Panc1 (cell line): ENCODE results near the gene FRMPD4. TPM values are rescaled to one million over a fixed set of nuclear protein-coding genes. Genes with fewer than 3 reads are reported as not detected.

ENCODE experiments used
- ATAC-seq: fragments of 200-7000 bp; cut with Tn5 transposase; 2 replicates; pipeline ENCODE4 v1.9.1; 2020; ENCODE audit warnings: mild to moderate bottlenecking, moderate library complexity
- BruUV-seq: library from RNA; stranded (reverse); fragments of 400-500 nt; replicated peaks from 2 replicates; lab custom pipeline; 2021; lab: Mats Ljungman, UMichigan
- CTCF ChIA-PET: fragments of 300-600 bp; sonication (Branson Sonifier 250); formaldehyde crosslinking; loops from one replicate; lab custom pipeline; 2022; ENCODE audit warnings: antibody characterized with exemption; lab: Charles Lee
- POLR2A ChIA-PET: fragments of 300-600 bp; sonication (Branson Sonifier 250); formaldehyde crosslinking; loops from one replicate; lab custom pipeline; 2022; ENCODE audit warnings: antibody characterized with exemption; lab: Charles Lee
- DNase-seq: peaks from one replicate; pipeline ENCODE4 v3.0.0-alpha.2; 2010; ENCODE audit warnings: low read depth, low spot score
- H3K27ac ChIP-seq: 2 replicates; pipeline ENCODE4 v1.5.1; 2011; ENCODE audit warnings: mild to moderate bottlenecking, low read length, inconsistent platforms
- H3K27me3 ChIP-seq: fragments of 200-500 bp; sonication (Bioruptor generic); 2 replicates; pipeline ENCODE4 v1.6.0; 2014; ENCODE audit warnings: low read length, inconsistent platforms; ENCODE audit not compliant: control insufficient read depth, insufficient read depth
- H3K36me3 ChIP-seq: fragments of 200-500 bp; sonication (Bioruptor generic); 2 replicates; pipeline ENCODE4 v1.5.1; 2014; ENCODE audit warnings: inconsistent platforms, mild to moderate bottlenecking, low read length, moderate library complexity; ENCODE audit not compliant: control insufficient read depth, insufficient read depth
- H3K4me1 ChIP-seq: 2 replicates; pipeline ENCODE4 v1.5.1; 2011; ENCODE audit warnings: inconsistent platforms, mild to moderate bottlenecking, low read length, moderate library complexity; ENCODE audit not compliant: control insufficient read depth, insufficient read depth
- H3K4me3 ChIP-seq, 2 experiments: 2 replicates each; pipeline ENCODE4 v1.5.1; 2011 to 2012; ENCODE audit warnings: low read depth in 2 of 2, low read length in 2 of 2, mild to moderate bottlenecking in 2 of 2, inconsistent platforms in 1 of 2, moderate library complexity in 1 of 2
- H3K9me3 ChIP-seq: fragments of 200-500 bp; sonication (Bioruptor generic); 2 replicates; pipeline ENCODE4 v1.5.1; 2014; ENCODE audit warnings: low read depth, mild to moderate bottlenecking, inconsistent platforms, low read length, moderate library complexity; ENCODE audit not compliant: control insufficient read depth, insufficient read depth
- CTCF ChIP-seq: fragments of 450-650 bp; IDR thresholded peaks from 2 replicates; pipeline ENCODE4 v1.5.1; 2017; ENCODE audit warnings: mild to moderate bottlenecking
- POLR2AphosphoS5 ChIP-seq: IDR thresholded peaks from 2 replicates; pipeline ENCODE4 v1.6.1; 2012; ENCODE audit warnings: mild to moderate bottlenecking, low read depth, low read length, moderate library complexity
- SIN3A ChIP-seq: IDR thresholded peaks from 2 replicates; pipeline ENCODE4 v1.6.1; 2012; ENCODE audit warnings: low read depth, mild to moderate bottlenecking, low read length, moderate library complexity, borderline replicate concordance; ENCODE audit not compliant: insufficient read depth
- TCF7L2 ChIP-seq: IDR thresholded peaks from 2 replicates; pipeline ENCODE4 v1.6.1; 2011; ENCODE audit warnings: mild to moderate bottlenecking, low read depth, low read length, inconsistent platforms
- in situ Hi-C: cut with HindIII; loops from 2 replicates; pipeline ENCODE4 v1.10.0; 2016; ENCODE audit warnings: low sequenced_read_pairs, low pct_unique_long_range_greater_than_20kb
- intact Hi-C: fragments of 100-400 bp; cut with micrococcal nuclease; formaldehyde crosslinking; loops from one replicate; pipeline ENCODE4 v1.10.0; 2022; ENCODE audit not compliant: unreplicated experiment
- total RNA-seq: library from RNA; stranded (reverse); gene quantifications from one replicate; pipeline ENCODE4 v1.2.1, GENCODE V29; 2021; ENCODE audit not compliant: unreplicated experiment
- TF ChIP-seq, protein P1 (sequence below), 2 experiments: IDR thresholded peaks; 2 replicates each; pipeline ENCODE4 v1.6.1; 2011 to 2012; ENCODE audit warnings: low read depth in 2 of 2, control low read depth in 1 of 2, low read length in 1 of 2, mild to moderate bottlenecking in 1 of 2, moderate library complexity in 1 of 2; ENCODE audit not compliant: insufficient read depth in 1 of 2

FRMPD4 gene
- total RNA-seq, 1 experiment from 2014 or later, result not detected

GRCh38 chrX:12411831-12412230, 273.6 kb downstream of the FRMPD4 start:
- intact Hi-C loops, result no loop called here
- H3K27me3 ChIP-seq, result no peaks in the 10 kb centered on the region
- no peak overlapping the region for H3K27ac ChIP-seq
- no peaks in the 10 kb centered on the region for H3K4me1 ChIP-seq
- no TSS peak for BruUV-seq
- H3K9me3 ChIP-seq, result no peaks in the 10 kb centered on the region
- TF ChIP-seq, protein P1, sequence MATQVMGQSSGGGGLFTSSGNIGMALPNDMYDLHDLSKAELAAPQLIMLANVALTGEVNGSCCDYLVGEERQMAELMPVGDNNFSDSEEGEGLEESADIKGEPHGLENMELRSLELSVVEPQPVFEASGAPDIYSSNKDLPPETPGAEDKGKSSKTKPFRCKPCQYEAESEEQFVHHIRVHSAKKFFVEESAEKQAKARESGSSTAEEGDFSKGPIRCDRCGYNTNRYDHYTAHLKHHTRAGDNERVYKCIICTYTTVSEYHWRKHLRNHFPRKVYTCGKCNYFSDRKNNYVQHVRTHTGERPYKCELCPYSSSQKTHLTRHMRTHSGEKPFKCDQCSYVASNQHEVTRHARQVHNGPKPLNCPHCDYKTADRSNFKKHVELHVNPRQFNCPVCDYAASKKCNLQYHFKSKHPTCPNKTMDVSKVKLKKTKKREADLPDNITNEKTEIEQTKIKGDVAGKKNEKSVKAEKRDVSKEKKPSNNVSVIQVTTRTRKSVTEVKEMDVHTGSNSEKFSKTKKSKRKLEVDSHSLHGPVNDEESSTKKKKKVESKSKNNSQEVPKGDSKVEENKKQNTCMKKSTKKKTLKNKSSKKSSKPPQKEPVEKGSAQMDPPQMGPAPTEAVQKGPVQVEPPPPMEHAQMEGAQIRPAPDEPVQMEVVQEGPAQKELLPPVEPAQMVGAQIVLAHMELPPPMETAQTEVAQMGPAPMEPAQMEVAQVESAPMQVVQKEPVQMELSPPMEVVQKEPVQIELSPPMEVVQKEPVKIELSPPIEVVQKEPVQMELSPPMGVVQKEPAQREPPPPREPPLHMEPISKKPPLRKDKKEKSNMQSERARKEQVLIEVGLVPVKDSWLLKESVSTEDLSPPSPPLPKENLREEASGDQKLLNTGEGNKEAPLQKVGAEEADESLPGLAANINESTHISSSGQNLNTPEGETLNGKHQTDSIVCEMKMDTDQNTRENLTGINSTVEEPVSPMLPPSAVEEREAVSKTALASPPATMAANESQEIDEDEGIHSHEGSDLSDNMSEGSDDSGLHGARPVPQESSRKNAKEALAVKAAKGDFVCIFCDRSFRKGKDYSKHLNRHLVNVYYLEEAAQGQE (IDR thresholded peaks at IDR 0.05; ENCODE audit: insufficient read depth in 1 of 2, low read depth in 2 of 2, low read length in 1 of 2), result no peak
- no peak for TF ChIP-seq POLR2AphosphoS5
- H3K4me3 ChIP-seq, result no peak overlapping the region
- CTCF ChIA-PET, result no interaction called here
- POLR2A ChIA-PET, result no interaction called here
- DNase-seq (no peak), ATAC-seq (no peak)
- no peaks in the 10 kb centered on the region for H3K36me3 ChIP-seq
- in situ Hi-C loops, result no loop called here

DNA sequence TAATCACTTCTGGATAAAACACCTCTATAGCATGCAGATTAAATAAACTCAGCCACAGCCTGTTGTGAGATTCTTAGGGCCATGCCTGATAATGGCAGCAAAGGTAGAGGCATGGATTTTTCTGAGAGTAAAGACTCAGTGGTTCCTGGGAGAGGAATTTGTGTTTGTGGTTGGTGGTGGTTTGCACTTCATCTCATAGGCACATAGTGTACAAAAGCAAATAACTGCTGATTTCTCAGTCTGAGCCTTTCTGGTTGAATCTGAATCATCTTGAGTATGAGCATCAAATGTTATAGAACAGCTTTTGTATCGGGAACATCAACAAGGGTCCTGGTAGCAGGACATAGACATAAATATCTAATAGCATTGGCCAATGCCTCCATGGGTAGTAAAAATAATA, 274.3 kb downstream of the FRMPD4 start:
- in situ Hi-C loops (no loop called here), intact Hi-C loops (no loop called here)
- no TSS peak for BruUV-seq
- no peak for DNase-seq
- Histone ChIP-seq H3K9me3 (no peaks in the 10 kb centered on the region), H3K27ac (no peak overlapping the region), H3K36me3 (no peaks in the 10 kb centered on the region), H3K27me3 (no peaks in the 10 kb centered on the region), H3K4me3 (no peak overlapping the region), H3K4me1 (no peaks in the 10 kb centered on the region)
- no peak for TF ChIP-seq TCF7L2
- no peak for TF ChIP-seq CTCF
- TF ChIP-seq, protein P1 (IDR thresholded peaks at IDR 0.05; ENCODE audit: insufficient read depth in 1 of 2, low read depth in 2 of 2, low read length in 1 of 2), result no peak
- no peak for TF ChIP-seq SIN3A
- no peak for TF ChIP-seq POLR2AphosphoS5
- no peak for ATAC-seq
- POLR2A ChIA-PET, result no interaction called here
- CTCF ChIA-PET, result no interaction called here
